Measurements from ENCODE around the gene ZNF768. TPM values are rescaled to one million over a fixed set of nuclear protein-coding genes. Genes with fewer than 3 reads are reported as not detected.

Gene ZNF768
- total and polyA plus RNA-seq, 2 donors from 2014 or later, result 36.2 to 46.9 TPM

GRCh38 chr16:30521873-30522641 lies 4.3 kb downstream of the ZNF768 start:
- Histone ChIP-seq H3K4me1 (ENCODE audit: control insufficient read depth in 2 of 3, insufficient read depth in 2 of 3, low read depth in 1 of 3, low read length in 3 of 3) (peaks cover 0 to 15% (median 12%) of the 10 kb centered on the region in 3 donors), H3K4me3 (ENCODE audit: low read length in 3 of 3) (peak overlapping the region in 1 of 3 donors; percentile 17), H3K36me3 (ENCODE audit: control insufficient read depth in 2 of 3, insufficient read depth in 3 of 3, low read length in 3 of 3) (no peaks in the 10 kb centered on the region), H3K9ac (ENCODE audit: low read length in 3 of 3) (peak overlapping the region in 1 of 3 donors; percentile 34), H3K27me3 (ENCODE audit: control insufficient read depth, insufficient read depth, low read length) (no peaks in the 10 kb centered on the region), H3K27ac (ENCODE audit: low read depth in 2 of 2, low read length in 2 of 2) (peak overlapping the region in 1 of 2 donors; percentile 33), H3K9me3 (ENCODE audit: control insufficient read depth in 2 of 3, insufficient read depth in 1 of 3, low read length in 3 of 3) (no peaks in the 10 kb centered on the region)
- peak; percentile 72 to 88 (median 82) for DNase-seq
- peak; percentile 3 for FAIRE-seq
- peak; percentile 4 for TF ChIP-seq CTCF (IDR thresholded peaks at IDR 0.05; ENCODE audit: borderline replicate concordance, extremely low read depth, insufficient read depth)
- intact Hi-C loops (cut with DNase I), result no loop called here

- no peaks in the 10 kb centered on the region for H3K9me3 ChIP-seq (ENCODE audit: control insufficient read depth in 2 of 3, insufficient read depth in 1 of 3, low read length in 3 of 3)
- FAIRE-seq (no peak), DNase-seq (peak in 1 of 5 donors; percentile 53)
- H3K4me3 ChIP-seq (ENCODE audit: low read length in 3 of 3), result no peak overlapping the region
- H3K9ac ChIP-seq (ENCODE audit: low read length in 3 of 3), result peak overlapping the region in 1 of 3 donors; percentile 34
- no peak for TF ChIP-seq CTCF (IDR thresholded peaks at IDR 0.05; ENCODE audit: borderline replicate concordance, extremely low read depth, insufficient read depth)
- peaks cover 0 to 15% (median 12%) of the 10 kb centered on the region in 3 donors for H3K4me1 ChIP-seq (ENCODE audit: control insufficient read depth in 2 of 3, insufficient read depth in 2 of 3, low read depth in 1 of 3, low read length in 3 of 3)
- H3K27me3 ChIP-seq (ENCODE audit: control insufficient read depth, insufficient read depth, low read length), result no peaks in the 10 kb centered on the region
- no peaks in the 10 kb centered on the region for H3K36me3 ChIP-seq (ENCODE audit: control insufficient read depth in 2 of 3, insufficient read depth in 3 of 3, low read length in 3 of 3)
- intact Hi-C loops (cut with DNase I), result no loop called here
- no peak overlapping the region for H3K27ac ChIP-seq (ENCODE audit: low read depth in 2 of 2, low read length in 2 of 2)
These were observed 4.9 kb downstream of the ZNF768 start for GRCh38 chr16:30521476-30521872.

GRCh38 chr16:30519120-30520049 lies 7.0 kb downstream of the ZNF768 start:
- H3K27ac ChIP-seq (ENCODE audit: low read depth in 2 of 2, low read length in 2 of 2), result no peak overlapping the region
- FAIRE-seq, result no peak
- intact Hi-C loops (cut with DNase I), result loop anchor here (10.0 kb wide), 1 partner anchor 65 kb away; no protein-coding TSS in a partner anchor

More at GRCh38 chr16:30519120-30520049, 7.0 kb downstream of the ZNF768 start:
- TF ChIP-seq CTCF (IDR thresholded peaks at IDR 0.05; ENCODE audit: borderline replicate concordance, extremely low read depth, insufficient read depth), result no peak
- no peaks in the 10 kb centered on the region for H3K9me3 ChIP-seq (ENCODE audit: control insufficient read depth in 2 of 3, insufficient read depth in 1 of 3, low read length in 3 of 3)
- no peaks in the 10 kb centered on the region for H3K36me3 ChIP-seq (ENCODE audit: control insufficient read depth in 2 of 3, insufficient read depth in 3 of 3, low read length in 3 of 3)
- H3K4me3 ChIP-seq (ENCODE audit: low read length in 3 of 3), result no peak overlapping the region
- DNase-seq, result peak in 1 of 5 donors; percentile 54
- no peak overlapping the region for H3K9ac ChIP-seq (ENCODE audit: low read length in 3 of 3)
- H3K4me1 ChIP-seq (ENCODE audit: control insufficient read depth in 2 of 3, insufficient read depth in 2 of 3, low read depth in 1 of 3, low read length in 3 of 3), result peaks cover 0 to 12% (median 12%) of the 10 kb centered on the region in 3 donors
- no peaks in the 10 kb centered on the region for H3K27me3 ChIP-seq (ENCODE audit: control insufficient read depth, insufficient read depth, low read length)
